Measurements from ENCODE around the gene SRSF2.
"Not testable (repeated sequence)": the region's sequence is repeated elsewhere in the genome, so short reads cannot be mapped to it uniquely, and the experiment has no call there.

Gene SRSF2

DNA sequence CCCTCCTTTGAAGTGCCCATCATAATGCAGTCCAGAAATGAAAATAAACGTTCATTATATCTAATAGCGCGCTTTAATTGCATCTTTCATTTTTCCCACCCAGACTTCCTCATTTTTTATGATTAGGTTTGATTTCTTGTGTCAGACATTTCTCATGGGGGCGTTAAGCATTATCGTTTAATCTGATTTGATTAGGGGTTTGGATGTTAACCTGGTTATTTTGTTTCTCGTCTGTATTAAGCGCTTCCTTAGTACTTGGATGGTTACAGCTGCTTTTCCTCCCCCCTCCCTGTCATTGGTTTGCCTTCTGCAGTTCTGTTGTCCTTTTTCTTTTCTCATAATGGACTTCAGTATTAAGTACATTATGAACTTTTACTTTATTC, 1.3 kb upstream of the SRSF2 start:
- peak; percentile 38 for DNase-seq (ENCODE audit: low read depth)

GRCh38 chr17:76737676-76738467, 741 bp upstream of the SRSF2 start, which contains the start of gene MFSD11:
Gene MFSD11 (plus strand): TSS chr17:76738119. CDS start chr17:76738353, 234 bp downstream.
- DNase-seq (ENCODE audit: low read depth): peak; percentile 96

- peak; percentile 75 for DNase-seq (ENCODE audit: low read depth)
These were observed 616 bp downstream of the SRSF2 start for GRCh38 chr17:76736349-76737081.

DNA sequence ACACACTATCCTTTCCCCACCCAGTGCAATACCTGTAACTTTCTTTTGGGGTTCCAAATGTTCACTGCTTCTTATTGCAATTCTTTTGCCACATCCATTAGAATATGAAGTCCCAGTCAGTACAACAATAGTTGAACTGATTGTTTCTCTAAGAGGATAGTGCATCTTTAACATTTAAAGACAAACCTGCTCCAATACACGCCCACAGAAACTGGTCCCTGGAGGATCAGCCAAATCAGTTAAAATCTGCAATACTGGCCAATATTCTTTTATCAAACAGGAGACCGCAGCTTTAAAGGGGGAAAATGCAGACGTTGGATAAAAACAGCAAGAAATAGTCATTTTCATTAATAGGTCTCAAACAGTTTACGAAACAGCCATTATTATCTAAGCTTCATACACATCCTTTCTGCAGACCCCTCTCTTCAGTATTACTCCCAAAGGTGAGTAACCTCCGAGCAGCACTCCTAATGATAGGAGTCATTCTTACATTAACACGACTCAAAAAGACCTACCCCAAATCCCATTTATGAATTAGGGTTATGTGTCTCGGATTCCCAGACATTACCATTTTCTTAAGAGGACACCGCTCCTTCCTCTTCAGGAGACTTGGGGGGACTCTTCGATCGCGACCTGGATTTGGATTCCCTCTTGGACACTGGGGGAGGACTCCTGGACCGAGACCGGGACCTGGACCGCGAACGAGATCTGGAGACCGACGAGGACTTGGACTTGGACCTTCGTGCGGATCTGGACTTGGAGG, 1.4 kb downstream of the SRSF2 start:
- DNase-seq (ENCODE audit: low read depth): no peak

DNA sequence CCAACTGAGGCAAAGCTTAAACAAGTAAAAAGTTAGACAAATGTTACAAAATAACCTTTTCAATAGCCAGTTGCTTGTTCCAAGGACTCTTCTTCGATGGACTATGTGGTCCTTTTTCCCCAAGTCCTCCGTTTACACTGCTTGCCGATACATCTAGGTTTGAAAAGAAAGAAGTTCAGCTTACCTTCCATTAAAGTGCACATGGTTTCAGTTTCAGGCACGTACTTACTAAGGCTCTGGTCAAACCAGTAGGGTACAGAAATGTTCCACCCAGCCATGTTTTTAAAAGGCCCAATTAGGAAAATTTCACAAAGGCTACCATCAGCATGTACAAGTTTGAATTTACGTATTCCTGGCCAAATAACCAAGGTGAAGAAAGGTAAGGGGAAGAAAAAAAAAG, 2.1 kb downstream of the SRSF2 start:
- DNase-seq (ENCODE audit: low read depth): peak; percentile 62

DNA sequence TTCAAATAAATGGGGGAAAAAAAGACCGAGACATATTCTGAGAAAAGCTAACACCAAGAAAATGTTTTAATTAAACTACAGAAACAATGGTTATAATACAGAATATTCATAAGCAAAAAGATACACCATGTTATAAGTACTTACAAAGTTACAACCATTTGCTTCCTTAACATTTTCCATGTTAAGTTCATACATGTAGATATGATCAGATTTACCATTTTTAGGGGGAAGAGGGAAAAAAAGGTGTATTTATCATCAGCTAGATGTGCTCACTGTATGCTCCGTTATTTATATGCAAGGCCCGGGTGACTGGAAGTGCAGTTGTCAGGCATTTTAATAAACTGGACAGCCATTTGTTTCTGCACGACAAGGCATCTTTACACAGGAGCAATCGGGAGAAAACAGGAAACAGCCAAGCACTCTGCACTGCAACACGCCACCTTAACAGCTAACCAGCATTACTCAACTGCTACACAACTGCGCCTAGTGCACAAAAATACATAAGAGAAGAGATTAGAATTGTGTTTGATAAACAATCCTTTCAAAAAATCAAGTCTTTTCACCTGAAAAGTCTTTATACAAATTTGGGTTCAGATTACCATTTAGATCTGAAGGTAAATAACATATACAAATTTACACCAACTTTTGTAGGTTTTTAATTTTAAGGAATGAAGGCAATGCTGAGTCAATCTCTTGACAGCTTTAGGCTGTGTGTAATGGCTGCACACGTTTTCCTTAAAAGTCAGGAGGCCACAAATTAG, 2.9 kb downstream of the SRSF2 start:
- DNase-seq (ENCODE audit: low read depth): peak; percentile 65

DNA sequence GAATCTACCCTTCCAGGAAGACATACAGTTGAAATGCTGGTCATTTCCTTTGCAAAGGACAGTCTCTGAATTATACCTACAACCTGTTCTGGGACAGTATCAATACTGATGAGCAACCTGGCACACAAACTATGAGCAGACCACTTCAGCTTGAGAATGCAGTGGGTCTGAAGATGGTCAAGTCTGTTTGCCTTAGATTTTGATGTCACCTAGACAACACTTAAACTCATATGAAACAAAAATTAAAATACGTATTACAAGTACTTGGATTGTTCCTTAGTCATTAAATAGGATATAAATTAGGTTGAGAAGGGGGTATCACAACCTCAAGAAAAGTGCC, 3.5 kb downstream of the SRSF2 start:
- DNase-seq (ENCODE audit: low read depth): no peak

- DNase-seq (ENCODE audit: low read depth): no peak
These were observed 4.2 kb downstream of the SRSF2 start for GRCh38 chr17:76732734-76733617.

GRCh38 chr17:76731800-76732733, 5.1 kb downstream of the SRSF2 start:
- DNase-seq (ENCODE audit: low read depth): not testable (repeated sequence)

DNA sequence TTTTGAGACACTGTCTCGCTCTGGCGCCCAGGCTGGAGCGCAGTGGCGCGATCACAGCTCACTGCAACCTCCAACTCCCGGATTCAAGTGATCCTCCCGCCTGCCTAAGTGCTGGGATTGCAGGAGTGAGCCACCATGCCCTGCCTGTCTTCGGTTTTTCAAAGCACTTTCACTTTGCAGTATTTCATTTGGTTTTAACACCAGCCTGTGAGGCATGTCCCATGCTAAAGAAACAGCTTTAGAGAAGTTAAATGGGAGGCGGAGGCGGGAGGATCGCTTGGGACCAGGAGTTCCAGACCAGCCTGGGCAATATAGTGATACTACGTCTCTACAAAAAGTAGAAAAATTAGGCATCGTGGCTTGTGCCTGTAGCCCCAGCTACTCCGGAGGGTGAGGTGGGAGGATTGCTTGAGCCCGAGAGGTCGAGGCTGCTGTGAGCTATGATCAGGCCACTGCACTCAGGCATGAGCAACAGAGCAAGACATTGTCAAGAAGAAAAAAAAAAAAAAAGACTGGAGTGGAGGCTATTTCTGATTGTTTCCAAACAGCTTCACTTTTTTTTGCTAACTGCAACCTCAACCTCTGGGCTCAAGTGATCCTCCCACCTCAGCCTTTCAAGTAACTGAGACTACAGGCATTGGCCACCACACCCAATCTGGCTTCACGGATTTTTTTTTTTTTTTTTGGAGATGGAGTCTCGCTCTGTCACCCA, 9.2 kb downstream of the SRSF2 start:
- DNase-seq (ENCODE audit: low read depth): peak; percentile 37

- peak; percentile 75 for DNase-seq (ENCODE audit: low read depth)
These were observed 10.1 kb downstream of the SRSF2 start, which contains the start of gene METTL23 for GRCh38 chr17:76726776-76727718. Gene METTL23 (plus strand): TSS chr17:76726839. CDS start chr17:76729711, 2,872 bp downstream.

GRCh38 chr17:76726231-76726775, 10.8 kb downstream of the SRSF2 start, which contains the start of gene JMJD6:
Gene JMJD6 (minus strand): TSS chr17:76726606. CDS start chr17:76726475, 131 bp downstream.
- DNase-seq (ENCODE audit: low read depth): peak; percentile 97

DNA sequence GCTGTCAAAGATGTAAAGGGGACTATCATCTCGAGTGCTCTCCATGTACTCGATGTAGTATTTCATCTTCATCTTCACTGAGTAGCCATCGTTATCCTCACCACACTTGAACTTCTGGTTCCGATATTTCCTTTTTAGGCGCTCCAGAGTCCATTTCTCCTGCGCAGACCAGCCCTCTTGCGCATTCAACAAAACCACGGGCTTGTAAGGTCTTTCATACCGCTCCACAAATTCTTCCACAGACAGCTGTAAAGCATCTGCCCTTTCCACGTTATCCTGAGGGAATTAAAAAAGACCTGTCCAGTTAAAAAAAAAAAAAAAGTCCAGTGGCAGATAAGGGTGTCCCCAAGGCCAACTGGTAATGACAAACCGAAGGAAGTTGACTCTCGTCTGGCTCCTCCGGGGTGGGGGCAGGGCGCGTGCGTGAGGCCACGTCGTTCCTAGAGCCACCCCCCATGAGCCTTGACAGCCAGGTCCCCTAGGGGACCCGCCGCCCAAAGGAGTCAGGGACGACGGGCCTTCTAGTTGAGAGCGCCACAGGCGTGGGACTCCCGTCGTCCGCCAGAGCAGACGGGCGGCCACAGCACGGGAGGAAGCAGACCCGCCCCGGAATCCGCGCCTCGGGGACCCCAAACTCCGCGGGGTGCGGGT, 11.4 kb downstream of the SRSF2 start:
- DNase-seq (ENCODE audit: low read depth): peak; percentile 45

DNA sequence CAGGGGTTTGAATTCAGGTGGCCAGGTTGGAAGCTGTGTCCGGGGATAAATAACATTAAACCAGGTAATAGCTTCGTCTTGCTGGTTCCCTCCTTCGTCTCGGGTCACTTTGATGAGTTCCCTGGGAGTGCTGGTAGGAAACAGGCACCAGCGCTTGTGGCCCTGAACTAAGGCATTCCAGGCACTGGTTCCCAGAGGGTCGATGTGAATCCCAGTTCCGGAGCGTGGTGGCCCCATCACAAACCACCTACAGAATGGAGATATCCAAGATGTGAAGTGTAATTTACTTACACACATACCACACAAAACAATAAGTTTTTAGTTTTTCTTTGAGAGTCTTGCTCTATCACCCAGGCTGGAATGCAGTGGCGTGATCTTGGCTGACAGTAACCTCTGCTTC, 13.3 kb downstream of the SRSF2 start:
- no peak for DNase-seq (ENCODE audit: low read depth)

DNA sequence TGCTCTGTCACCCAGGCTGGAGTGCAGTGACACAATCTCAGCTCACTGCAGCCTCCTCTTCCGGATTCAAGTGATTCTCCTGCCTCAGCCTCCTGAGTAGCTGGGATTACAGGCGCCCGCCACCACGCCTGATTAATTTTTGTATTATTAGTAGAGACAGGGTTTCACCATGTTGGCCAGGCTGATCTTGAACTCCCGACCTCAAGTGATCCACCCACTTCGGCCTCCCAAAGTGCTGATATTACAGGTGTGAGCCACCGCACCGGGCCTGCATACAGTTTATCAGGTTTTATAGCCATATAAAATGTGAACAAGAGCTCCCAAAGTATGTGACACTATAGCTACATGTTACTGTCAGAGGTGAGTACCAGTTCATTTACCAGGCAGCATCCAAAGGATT, 14.2 kb downstream of the SRSF2 start:
- DNase-seq (ENCODE audit: low read depth): not testable (repeated sequence)

DNA sequence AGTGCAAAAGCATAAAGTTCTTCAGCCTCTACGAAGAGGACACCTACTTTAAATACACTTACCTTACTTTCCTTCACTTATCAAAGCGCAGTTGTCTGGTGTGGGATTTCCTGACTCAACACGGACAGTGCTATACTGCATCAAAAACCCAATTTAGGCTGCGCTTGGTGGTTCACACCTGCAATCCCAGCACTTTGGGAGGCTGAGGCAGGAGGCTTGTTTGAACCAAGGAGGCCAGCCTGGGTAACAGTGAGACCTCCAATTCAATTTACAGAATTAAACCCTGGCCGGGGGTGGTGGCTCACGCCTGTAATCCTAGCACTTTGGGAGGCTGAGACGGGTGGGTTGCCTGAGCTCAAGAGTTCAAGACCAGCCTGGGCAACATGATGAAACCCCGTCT, 14.9 kb downstream of the SRSF2 start:
- no peak for DNase-seq (ENCODE audit: low read depth)

DNA sequence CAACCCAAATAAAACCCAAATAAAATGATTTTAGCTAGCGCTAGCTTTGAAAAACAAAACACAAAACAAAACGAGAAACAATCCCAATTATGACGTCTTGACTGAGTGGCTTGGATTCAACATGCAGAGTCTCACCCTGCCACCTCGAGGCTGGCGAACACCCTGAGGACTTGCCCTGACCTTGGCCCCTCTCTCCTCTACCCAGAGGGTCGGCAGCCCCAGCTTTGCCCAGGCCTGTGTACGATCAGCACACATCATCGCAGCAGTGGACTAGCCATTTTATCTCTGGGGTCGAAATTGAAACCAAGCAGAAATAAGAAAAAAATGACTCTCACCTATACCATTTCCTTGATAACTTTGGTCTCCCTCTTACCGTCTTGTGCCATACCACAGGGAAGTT, 15.7 kb downstream of the SRSF2 start:
- DNase-seq (ENCODE audit: low read depth): no peak
